HG03439 (cell line): ENCODE results near the gene KIAA1586.
"Not testable (repeated sequence)": the region's sequence is repeated elsewhere in the genome, so short reads cannot be mapped to it uniquely, and the experiment has no call there.

Experiments used
- ATAC-seq: cut with Tn5 transposase; IDR thresholded peaks from one replicate; pipeline ENCODE4 v1.9.1; 2021; ENCODE audit warnings: mild to moderate bottlenecking, moderate library complexity; ENCODE audit not compliant: unreplicated experiment

Gene KIAA1586, protein sequence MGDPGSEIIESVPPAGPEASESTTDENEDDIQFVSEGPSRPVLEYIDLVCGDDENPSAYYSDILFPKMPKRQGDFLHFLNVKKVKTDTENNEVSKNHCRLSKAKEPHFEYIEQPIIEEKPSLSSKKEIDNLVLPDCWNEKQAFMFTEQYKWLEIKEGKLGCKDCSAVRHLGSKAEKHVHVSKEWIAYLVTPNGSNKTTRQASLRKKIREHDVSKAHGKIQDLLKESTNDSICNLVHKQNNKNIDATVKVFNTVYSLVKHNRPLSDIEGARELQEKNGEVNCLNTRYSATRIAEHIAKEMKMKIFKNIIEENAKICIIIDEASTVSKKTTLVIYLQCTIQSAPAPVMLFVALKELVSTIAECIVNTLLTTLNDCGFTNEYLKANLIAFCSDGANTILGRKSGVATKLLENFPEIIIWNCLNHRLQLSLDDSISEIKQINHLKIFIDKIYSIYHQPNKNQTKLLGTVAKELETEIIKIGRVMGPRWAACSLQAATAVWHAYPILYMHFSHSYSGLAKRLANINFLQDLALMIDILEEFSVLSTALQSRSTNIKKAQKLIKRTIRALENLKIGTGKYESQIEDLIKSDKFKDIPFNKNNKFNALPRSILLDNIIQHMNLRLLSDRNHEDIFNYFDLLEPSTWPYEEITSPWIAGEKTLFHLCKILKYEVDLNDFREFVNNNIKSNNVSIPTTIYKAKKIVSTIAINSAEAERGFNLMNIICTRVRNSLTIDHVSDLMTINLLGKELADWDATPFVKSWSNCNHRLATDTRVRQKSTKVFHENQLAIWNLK

DNA sequence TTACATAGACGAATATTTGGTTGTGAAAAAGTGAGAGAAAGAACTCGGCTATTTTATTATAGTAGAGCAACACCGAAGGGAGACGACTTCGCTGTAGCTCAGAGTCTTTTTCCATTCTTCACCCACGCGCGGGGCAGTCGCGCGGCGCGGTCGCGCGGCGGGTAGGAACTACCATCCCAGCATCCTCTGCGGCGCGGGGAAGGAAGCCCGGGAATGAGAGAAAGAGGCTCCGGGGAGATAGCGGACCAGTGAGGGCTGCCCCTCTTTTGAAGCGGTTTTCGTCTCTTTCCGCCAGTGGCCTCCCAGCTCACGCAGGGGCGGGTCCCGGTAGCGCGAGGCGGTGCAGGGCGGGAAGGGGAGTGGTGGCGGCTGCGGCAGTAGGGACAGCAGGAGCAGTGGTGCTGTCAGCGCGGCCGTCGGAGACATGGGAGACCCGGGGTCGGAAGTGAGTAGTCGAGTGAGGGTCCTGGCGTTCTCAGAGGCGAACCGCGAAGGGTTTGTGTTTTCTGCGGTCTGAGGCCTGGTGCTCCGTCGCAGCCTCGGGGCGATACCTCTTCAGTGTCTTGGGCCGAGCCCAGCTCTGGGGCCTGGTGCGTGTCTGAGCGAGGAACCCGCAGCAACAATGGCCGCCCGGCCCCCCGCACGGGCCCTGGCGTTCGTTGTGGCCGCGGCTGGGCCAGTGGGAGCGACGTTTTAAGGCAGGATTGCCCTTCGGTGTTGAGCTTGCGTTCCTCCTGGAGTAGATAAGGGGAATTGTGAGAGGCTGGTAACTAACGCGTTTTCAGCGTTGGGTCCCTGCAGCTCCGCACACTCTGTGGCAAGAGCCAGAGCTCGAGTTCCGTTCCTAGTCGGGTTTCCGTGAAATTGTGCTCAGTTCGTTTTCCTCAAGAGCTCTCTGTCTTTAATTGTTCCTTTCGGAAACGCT, at the start of gene KIAA1586:
TSS of gene KIAA1586 (plus strand) at position 362 of the 925 bp plus-strand sequence. CDS start at position 425, 63 bp downstream.
- peak; percentile 95 for ATAC-seq

DNA sequence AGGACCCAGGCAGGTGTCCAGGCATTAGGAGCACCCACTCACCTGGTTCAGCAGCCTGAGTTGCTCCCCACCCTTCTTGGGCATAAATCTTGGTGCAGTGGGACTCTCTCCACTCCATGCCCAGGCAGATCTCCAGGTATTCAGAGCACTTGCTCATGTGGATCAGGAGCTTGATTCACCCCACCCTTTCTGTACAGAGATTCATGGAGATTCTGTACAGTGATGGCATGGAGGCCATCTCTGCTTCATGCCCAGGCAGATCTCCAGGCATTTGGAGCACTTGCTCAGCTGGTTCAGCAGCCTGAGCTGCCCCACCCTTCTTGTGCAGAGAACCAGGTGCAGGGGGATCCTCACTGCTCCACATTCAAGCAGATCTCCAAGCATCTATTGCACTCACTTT, 47.4 kb upstream of the KIAA1586 start:
- ATAC-seq, result no peak

DNA sequence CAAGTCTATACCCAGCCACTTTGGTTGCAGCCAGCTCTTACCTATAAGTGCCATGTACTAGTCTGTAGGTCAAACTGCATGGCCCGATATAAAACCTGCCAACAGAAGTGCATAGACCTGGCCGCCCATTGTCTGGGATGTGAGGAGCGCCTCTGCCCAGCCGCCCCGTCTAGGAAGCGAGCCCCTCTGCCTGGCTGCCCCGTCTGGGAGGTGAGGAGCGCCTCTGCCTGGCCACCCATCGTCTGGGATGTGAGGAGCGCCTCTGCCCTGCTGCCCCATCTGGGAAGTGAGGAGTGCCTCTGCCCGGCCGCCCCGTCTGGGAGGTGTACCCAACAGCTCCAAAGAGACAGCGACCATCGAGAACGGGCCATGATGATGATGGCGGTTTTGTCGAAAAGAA, 46.7 kb upstream of the KIAA1586 start:
- ATAC-seq, result not testable (repeated sequence)

DNA sequence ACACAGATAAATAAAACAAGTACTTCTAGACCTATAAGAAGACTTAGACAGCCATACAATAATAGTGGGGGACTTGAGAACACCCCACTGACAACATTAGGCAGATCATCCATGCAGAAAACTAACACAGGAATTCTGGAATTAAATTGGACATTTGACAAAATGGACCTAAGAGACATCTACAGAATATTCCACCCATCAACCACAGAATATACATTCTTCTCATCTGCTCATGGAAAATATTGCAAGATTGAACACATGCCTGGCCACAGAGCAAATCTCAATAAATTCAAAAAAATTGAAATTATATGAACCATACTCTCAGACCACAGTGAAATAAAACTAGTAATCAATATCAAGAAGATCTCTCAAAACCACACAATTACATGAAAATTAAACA, 44.3 kb upstream of the KIAA1586 start:
- ATAC-seq, result no peak

DNA sequence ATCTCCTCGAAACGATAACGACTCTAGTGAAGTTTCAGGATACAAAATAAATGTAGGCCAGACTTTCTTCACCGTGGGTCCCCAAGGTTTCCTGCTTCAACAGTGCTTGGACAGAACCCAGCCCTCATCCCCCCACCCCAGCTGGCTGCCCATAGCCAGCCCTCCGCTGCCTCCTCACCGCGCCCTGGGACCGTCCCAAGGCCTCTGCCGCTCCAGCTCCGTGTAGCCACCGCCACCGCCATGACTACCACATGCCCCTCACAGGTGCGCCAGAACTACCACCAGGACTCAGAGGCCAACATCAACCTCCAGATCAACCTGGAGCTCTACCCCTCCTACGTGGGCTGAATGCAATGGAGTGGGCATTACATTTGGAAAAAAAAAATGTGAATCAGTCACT, 42.2 kb upstream of the KIAA1586 start:
- ATAC-seq, result no peak

DNA sequence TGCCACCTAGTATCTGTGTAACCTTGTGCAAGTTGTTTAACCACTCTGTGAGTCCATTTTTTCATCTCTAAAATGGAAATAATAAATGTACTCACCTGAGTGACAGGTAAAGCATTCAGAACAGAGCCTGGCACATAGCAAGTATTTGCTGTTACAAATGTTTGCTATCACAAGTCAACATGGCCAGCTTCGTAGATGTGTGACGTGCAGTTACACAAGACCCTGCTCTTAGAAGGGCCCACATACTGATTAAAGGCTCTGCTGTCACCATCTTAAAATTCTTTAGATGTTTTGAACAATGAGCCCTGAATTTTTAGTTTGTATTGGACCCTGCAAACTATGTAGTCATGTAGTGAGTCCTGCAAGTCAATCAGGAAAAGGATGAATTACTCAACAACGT, 40.4 kb upstream of the KIAA1586 start:
- ATAC-seq, result no peak

DNA sequence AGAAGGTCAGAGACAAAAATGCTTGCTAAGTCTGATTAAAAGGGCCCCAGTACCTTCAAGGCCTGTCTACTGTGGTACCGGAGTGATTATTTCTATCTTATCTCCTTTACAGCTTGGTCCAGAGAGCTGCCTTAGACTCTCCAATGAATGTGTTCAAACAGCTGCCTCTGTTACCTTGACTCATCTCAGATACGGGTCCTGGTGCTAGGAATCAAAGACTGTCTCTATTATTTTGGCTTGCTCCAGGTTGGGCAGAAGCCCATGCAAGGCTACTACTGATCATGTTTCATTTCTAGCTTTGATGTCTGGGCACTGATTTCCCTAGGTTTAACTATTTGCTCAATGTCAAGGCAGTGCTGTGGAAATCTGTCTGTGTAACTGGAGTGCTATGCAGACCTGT, 38.4 kb upstream of the KIAA1586 start:
- not testable (repeated sequence) for ATAC-seq

DNA sequence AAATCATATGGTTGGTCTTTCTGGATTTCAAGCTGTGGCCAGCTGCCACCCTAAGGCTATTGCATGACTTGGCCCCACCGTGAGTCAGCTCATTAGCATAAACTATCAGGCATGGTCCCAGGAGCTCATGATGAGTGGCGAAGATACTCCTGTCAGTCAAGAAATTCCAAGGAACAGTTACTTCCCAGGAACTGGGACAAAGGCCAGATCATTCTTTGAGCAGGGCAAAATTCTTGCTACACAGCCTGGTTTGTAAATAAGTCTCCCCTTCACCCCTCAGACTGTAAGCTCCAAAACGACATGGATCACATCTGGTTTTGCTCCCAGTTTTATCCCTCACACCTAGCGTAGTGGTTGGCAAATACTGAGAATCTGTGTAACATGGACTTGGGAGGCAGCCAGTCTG, 33.0 kb upstream of the KIAA1586 start:
- no peak for ATAC-seq

DNA sequence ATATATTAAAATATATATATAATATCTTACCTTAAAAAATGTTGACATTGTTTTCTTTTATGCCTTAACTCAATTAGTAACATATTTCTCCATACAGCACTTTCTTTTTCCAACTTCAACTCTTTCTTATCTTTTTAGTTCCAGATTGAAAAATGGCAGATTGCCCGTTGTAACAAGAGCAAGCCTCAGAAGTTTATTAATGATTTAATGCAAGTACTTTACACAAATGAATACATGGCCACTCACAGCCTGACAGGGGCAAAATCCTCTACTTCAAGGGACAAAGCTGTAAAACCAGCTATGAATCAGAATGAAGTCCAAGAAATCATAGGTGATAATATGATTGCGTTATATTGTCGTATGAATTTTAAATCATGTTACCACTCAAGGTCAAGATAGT, 29.4 kb upstream of the KIAA1586 start:
- ATAC-seq, result no peak

DNA sequence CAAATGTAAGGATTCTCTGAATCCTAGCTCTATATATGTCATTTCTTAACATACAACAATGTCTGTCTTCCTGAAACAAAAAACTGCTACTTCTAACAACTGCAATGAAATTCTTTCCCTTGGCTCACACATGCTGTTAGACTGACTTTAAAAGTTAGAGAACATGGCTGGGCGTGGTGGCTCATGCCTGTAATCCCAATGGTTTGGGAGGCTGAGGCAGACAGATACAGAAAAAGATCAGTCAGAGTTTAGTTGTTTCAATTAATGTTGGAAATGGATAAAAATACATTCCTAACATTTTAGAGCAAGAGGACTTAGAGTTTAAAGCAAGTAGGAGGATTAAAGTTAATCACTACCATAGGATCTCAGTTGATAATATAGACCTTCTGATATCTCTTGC, 28.7 kb upstream of the KIAA1586 start:
- ATAC-seq, result no peak

DNA sequence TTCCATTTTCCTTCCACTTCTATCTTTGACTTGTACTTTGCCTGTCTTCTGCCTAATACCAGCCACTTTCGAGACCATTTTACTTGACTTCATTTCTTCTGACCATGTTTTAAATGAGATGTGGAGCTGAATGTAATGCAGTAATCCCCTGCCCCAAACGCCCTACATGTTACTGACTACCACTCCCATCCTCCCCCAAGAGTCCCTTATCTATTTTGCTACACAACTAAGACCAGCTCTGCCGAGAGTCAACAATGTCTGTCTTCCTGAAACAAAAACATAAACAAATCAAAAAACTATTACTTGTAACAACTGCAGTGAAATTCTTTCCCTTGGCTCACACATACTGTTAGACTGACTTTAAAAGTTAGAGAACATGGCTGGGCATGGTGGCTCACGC, 27.1 kb upstream of the KIAA1586 start:
- no peak for ATAC-seq

DNA sequence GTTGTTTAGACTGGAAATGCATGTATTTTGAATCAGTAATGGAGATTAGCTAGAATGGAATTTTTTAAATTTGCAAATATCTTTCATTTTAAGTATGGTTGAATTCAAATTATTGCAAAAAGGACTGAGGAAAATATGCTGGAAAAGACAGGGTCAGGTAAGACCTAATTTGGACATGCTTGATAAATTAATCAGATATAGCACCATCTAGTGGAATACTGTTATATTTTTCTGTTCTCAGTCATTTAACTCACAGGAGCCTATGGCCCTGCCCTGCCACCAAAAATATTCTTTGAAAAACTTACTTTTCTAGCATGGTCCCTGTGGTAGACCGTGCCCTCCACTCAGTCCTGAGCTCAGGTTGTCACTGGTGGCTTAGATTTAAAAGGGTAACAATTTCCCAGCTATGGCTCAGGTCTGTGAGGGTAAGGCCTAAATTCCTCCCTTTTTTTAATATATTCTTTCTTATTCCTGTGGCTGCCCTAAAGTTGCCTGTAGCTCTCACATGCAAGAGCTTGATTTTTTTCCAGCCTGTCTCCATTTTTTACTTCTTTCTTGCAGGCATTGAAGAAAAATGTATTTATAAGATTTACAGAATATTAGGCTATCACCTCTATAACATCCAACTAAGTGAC, 25.3 kb upstream of the KIAA1586 start:
- peak; percentile 73 for ATAC-seq

DNA sequence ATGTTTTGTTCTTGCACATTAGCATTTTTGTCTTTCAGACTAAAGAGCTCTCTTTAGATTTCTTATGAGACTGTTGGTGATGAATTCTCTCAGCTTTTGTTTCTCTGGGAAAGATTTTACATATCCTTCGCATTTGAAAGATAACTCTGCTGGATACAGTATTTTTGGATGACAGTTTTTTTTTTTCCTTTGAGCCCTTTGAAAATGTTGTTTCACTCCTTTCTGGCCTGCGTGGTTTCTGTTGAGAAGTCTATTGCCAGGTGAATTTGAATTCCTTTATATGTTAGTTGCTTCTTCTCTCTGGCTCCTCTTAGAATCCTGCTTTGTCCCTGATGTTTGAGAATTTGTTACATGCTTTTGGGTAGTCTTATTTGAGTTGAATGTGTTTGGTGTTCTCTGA, 22.2 kb upstream of the KIAA1586 start:
- ATAC-seq, result no peak

DNA sequence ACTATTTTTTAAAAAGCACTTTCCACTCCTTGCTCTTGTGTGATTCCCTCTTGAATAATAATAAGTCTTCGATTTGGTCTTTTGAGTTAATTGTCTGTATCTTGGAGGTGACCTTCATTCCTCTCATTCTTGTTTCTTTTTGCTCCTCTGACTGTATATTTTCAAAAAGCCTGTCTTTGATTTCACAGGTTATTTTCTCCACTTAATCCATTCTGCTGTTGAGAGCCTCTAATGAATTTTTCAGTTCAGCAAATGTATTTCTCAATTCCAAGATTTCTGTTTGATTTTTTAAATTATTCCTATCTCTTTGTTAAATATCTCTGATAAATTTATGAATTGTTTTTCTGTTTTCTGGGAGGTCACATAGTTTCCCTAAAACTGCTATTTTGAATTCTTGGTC, 21.7 kb upstream of the KIAA1586 start:
- no peak for ATAC-seq

DNA sequence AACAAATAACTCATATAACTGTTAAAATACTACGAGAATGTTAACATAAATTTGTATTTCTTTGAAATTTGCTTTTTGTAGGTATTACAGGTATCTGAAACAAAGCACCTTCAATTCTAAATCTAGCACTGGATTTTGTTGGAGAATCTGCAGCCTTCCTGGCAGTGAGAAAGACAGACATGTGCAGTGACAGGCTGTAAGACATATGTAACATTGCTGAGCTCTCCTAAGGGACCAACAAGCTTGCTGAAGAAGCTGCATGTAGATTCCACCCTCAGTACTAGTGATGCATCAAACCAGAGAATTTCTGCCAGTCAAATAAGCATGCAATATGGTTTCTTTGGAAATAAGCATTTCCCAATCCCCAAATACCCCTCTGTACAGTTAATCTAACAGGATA, 20.5 kb upstream of the KIAA1586 start:
- ATAC-seq, result no peak

DNA sequence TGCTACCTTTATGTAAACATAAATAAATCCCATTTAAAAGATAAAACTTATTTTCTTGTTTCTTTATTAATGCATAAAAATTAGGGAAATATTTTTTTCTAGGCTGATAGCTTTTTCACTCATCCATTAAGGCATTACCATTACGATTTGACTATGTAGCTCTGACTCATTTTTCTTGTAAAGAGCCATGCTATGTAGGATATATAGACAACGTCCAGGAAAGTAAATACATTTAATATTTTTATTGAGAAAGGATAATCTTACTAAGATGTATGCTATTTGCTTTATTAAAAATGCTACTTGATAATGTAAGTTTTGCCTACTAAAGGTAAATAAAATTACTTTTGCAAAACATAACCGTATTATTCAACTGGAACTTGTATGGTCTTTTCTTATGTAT, 19.2 kb upstream of the KIAA1586 start:
- no peak for ATAC-seq

DNA sequence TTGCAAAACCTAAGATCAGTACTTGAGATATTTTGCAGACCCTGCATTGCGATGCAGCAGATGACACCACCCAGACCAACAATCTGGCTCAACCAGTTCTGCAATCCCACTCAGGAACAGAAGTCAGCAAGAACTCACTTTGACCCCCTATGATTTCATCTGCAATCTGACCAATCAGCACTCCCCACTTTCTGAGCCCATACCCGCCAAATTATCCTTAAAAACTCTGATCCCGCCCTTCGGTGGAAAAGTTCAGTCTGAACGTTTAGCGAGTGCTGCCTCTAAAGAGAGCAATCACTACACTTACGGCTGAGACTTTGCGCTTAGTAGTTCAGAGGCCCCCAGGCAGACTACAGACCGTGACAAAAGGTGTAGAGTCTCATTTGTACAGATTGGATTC, 17.3 kb upstream of the KIAA1586 start:
- no peak for ATAC-seq

DNA sequence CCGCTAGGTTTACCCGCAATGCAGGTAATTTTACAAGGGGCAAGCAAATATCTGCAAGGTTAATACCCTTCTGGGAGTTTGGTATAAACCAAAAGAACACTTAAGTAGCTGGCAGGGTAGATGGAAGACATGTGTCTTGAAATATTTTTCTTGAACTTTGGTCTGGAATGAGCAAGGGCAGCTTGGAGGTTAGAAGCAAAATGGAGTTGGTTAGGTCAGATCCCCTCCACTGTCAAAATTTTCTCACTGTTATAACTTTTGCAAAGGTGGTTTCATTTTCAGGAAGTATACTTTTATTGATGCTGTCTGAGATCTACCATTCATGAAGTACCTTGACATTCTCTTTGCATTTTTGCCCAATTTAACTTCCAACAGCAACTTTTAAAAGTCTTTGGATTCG, 13.3 kb upstream of the KIAA1586 start:
- no peak for ATAC-seq

DNA sequence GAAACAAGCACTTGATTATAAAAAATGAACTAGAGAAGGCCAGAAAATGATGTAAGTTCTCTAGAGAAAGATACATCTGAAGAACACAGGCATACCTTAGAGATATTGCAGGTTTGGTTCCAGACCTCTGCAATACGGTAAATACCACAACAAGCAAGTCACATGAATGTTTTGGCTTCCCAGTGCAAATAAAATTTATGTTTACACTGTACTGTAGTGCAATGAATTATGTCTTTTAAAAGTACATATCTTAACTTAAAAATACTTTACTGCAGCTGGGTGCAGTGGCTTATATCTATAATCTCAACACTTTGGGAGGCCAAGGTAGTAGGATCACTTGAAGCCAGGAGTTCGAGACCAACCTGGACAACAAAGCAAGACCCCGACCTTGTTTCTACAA, 10.9 kb upstream of the KIAA1586 start:
- no peak for ATAC-seq

DNA sequence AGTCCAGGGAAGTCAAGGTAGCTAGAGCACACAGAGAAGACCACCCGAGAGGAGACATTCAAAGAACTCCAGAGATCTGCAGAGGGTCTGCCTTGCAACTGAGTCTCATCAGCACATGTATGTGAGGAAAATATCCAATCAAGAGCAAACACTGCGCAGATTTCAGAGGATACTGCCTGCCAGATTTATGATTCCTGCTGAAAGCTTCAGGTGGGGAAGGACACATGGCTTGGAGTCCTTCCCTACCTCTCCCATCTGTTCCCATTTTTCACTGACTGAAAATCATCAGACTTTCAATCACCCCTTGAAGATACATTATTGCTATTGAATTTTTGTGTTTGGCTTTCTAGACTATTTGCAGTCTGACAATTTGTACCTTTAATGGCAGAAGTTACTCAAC, 7.6 kb upstream of the KIAA1586 start:
- ATAC-seq, result no peak

DNA sequence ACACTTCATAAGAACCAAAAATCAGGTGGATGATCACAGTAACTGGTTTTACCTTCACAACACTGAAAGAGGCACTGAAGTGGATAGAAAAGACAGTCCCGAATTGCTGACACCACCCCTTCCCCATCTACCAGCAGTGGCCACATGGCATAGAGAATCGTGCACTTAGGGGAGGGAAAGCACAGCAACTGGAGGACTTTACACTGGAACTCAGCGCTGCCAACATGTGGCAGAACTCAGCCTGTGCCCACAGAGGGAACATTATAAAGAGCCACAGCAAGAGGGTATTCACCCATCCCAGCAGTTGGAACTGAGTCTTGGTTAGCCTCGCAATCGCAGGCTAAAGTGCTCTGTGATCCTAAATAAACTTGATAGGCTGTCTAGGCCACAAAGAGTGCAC, 6.5 kb upstream of the KIAA1586 start:
- no peak for ATAC-seq
